ENCODE data around the gene CWC27.
"Not testable (repeated sequence)": the region's sequence is repeated elsewhere in the genome, so short reads cannot be mapped to it uniquely, and the experiment has no call there.

The CWC27 gene

GRCh38 chr5:64895748-64896147 is 127.0 kb downstream of the CWC27 start:
- no peak for DNase-seq (ENCODE audit: low read depth)
- TF ChIP-seq, protein P1, sequence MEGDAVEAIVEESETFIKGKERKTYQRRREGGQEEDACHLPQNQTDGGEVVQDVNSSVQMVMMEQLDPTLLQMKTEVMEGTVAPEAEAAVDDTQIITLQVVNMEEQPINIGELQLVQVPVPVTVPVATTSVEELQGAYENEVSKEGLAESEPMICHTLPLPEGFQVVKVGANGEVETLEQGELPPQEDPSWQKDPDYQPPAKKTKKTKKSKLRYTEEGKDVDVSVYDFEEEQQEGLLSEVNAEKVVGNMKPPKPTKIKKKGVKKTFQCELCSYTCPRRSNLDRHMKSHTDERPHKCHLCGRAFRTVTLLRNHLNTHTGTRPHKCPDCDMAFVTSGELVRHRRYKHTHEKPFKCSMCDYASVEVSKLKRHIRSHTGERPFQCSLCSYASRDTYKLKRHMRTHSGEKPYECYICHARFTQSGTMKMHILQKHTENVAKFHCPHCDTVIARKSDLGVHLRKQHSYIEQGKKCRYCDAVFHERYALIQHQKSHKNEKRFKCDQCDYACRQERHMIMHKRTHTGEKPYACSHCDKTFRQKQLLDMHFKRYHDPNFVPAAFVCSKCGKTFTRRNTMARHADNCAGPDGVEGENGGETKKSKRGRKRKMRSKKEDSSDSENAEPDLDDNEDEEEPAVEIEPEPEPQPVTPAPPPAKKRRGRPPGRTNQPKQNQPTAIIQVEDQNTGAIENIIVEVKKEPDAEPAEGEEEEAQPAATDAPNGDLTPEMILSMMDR (IDR thresholded peaks at IDR 0.05; ENCODE audit: insufficient read depth, low read depth, low read length, missing control alignments) = no peak
- no peak overlapping the region for H3K4me3 ChIP-seq (ENCODE audit: low read length)

GRCh38 chr5:64899838-64900237 is 131.1 kb downstream of the CWC27 start:
- DNase-seq (ENCODE audit: low read depth) = no peak
- TF ChIP-seq, protein P1 (IDR thresholded peaks at IDR 0.05; ENCODE audit: insufficient read depth, low read depth, low read length, missing control alignments) = no peak
- H3K4me3 ChIP-seq (ENCODE audit: low read length) = no peak overlapping the region

GRCh38 chr5:64900618-64901017 is 131.9 kb downstream of the CWC27 start:
- peak; percentile 1 for DNase-seq (ENCODE audit: low read depth)
- no peak overlapping the region for H3K4me3 ChIP-seq (ENCODE audit: low read length)
- TF ChIP-seq, protein P1 (IDR thresholded peaks at IDR 0.05; ENCODE audit: insufficient read depth, low read depth, low read length, missing control alignments) = no peak

- H3K4me3 ChIP-seq (ENCODE audit: low read length); DNase-seq (ENCODE audit: low read depth): not testable (repeated sequence)
Observed at GRCh38 chr5:64907399-64907798, 138.7 kb downstream of the CWC27 start.

- no peak overlapping the region for H3K4me3 ChIP-seq (ENCODE audit: low read length)
- DNase-seq (ENCODE audit: low read depth) = no peak
- TF ChIP-seq, protein P1 (IDR thresholded peaks at IDR 0.05; ENCODE audit: insufficient read depth, low read depth, low read length, missing control alignments) = no peak
Observed at GRCh38 chr5:64914396-64914795, 145.7 kb downstream of the CWC27 start.

- TF ChIP-seq, protein P1 (IDR thresholded peaks at IDR 0.05; ENCODE audit: insufficient read depth, low read depth, low read length, missing control alignments) = no peak
- no peak overlapping the region for H3K4me3 ChIP-seq (ENCODE audit: low read length)
- DNase-seq (ENCODE audit: low read depth) = no peak
Observed at GRCh38 chr5:64918083-64918482, 149.4 kb downstream of the CWC27 start.

DNA sequence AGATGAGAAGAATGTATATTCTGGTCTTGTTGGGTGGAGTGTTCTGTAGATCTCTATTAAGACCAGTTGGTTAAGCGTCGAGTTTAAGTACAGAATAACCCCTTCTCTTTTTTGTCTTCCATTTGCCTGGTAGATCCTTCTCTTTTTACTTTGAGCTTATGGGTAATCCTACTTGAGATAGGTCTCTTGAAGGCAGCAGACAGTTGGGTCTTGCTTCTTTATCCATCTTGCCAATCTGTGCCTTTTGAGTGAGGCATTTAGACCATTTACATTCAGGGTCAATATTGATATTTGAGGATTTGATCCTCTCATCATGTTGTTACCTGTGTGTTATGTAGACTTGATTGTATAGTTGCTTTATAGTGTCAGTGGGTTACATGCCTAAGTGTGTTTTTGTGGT is 152.7 kb downstream of the CWC27 start:
- TF ChIP-seq, protein P1 (IDR thresholded peaks at IDR 0.05; ENCODE audit: insufficient read depth, low read depth, low read length, missing control alignments) = no peak
- H3K4me3 ChIP-seq (ENCODE audit: low read length) = no peak overlapping the region
- no peak for DNase-seq (ENCODE audit: low read depth)

All from epithelial cell of esophagus (primary cell).